Lung (tissue), 12 donors: ENCODE results near the gene SIAH1. TPM values are rescaled to one million over a fixed set of nuclear protein-coding genes. Genes with fewer than 3 reads are reported as not detected.
"Not testable (repeated sequence)": the region's sequence is repeated elsewhere in the genome, so short reads cannot be mapped to it uniquely, and the experiment has no call there.

Source experiments
- ATAC-seq: fragments of 200-7000 bp; cut with Tn5 transposase; one replicate; pipeline ENCODE4 v1.9.1; 2020; ENCODE audit warnings: moderate number of reproducible peaks; ENCODE audit not compliant: insufficient read depth, low FRiP score
- DNase-seq, 3 donors: peaks; one replicate each; pipeline ENCODE4 v3.0.0-alpha.2; 2013 to 2017
- H3K27ac ChIP-seq, 2 donors: one replicate each; pipeline ENCODE4 v1.5.1; 2013; ENCODE audit warnings: mild to moderate bottlenecking in 2 of 2, moderate library complexity in 2 of 2, control low read depth in 1 of 2, inconsistent platforms in 1 of 2, low read depth in 1 of 2, low read length in 1 of 2
- H3K27me3 ChIP-seq, 3 donors: one replicate each; pipeline ENCODE4 v1.5.1; 2013; ENCODE audit warnings: low read length in 2 of 3; ENCODE audit not compliant: control insufficient read depth in 3 of 3, insufficient read depth in 3 of 3
- H3K36me3 ChIP-seq, 4 donors: one replicate each; pipeline ENCODE4 v1.5.1; 2013; ENCODE audit warnings: low read length in 4 of 4, mild to moderate bottlenecking in 1 of 4, moderate library complexity in 1 of 4; ENCODE audit not compliant: control insufficient read depth in 4 of 4, insufficient read depth in 4 of 4
- H3K4me1 ChIP-seq, 5 donors: one replicate each; pipeline ENCODE4 v1.5.1; 2013; ENCODE audit warnings: low read length in 5 of 5, mild to moderate bottlenecking in 2 of 5, moderate library complexity in 1 of 5; ENCODE audit not compliant: control insufficient read depth in 5 of 5, insufficient read depth in 5 of 5
- H3K4me3 ChIP-seq: one replicate; pipeline ENCODE4 v1.5.1; 2013; ENCODE audit warnings: mild to moderate bottlenecking, control low read depth, moderate library complexity
- H3K9ac ChIP-seq, 2 donors: one replicate each; pipeline ENCODE4 v1.5.1; 2013; ENCODE audit warnings: low read length in 2 of 2, control low read depth in 1 of 2; ENCODE audit not compliant: insufficient read depth in 1 of 2
- H3K9me3 ChIP-seq, 4 donors: one replicate each; pipeline ENCODE4 v1.5.1; 2013; ENCODE audit warnings: low read length in 3 of 4, mild to moderate bottlenecking in 1 of 4, moderate library complexity in 1 of 4; ENCODE audit not compliant: control insufficient read depth in 4 of 4, insufficient read depth in 3 of 4
- CTCF ChIP-seq: IDR thresholded peaks from 2 replicates; pipeline ENCODE4 v1.5.1; 2012; ENCODE audit warnings: mild to moderate bottlenecking; ENCODE audit errors: control extremely low read depth, extremely low read depth
- WGBS, 2 donors: extraction: QIAGEN DNeasy Blood & Tissue Kit; methylation state at CpG; one replicate each; pipeline ENCODE4 v1.1.7; 2013; 5-methylcytosine and 5-hydroxymethylcytosine counted together
- polyA plus RNA-seq, 2 donors: library from polyadenylated mRNA; stranded (reverse); fragments of 200-250 nt; gene quantifications; one replicate each; pipeline ENCODE4 v1.2.1, GENCODE V29; 2013
- total RNA-seq, 2 donors: library from RNA; depleted of rRNA in 1 of 2; stranded (reverse); fragments of >200 nt in 1 of 2; gene quantifications; one replicate each; pipeline ENCODE4 v1.2.1, GENCODE V29; 2014 to 2021
- donor health status: control.
- donor health status: control.
- donor health status: Bipolar disorder and iron deficiency.
- donor health status: healthy.
- donor health status: DM: yes; HTN: yes; CAD: no.

The SIAH1 gene
- total and polyA plus RNA-seq, 4 donors = 15.6 to 53.2 (median 19.2) TPM

- TF ChIP-seq CTCF = no peak
- WGBS, 2 donors = 95% methylated on average over 7 of the region's 7 CpGs
- ATAC-seq = no peak
Measured at GRCh38 chr16:48408688-48409087, 23.5 kb upstream of the SIAH1 start.

GRCh38 chr16:48405907-48406306 is 20.7 kb upstream of the SIAH1 start:
- H3K4me3 ChIP-seq = no peak overlapping the region
- no peaks in the 10 kb centered on the region for H3K9me3 ChIP-seq
- no peak overlapping the region for H3K9ac ChIP-seq
- no peak overlapping the region for H3K27ac ChIP-seq
- no peaks in the 10 kb centered on the region for H3K36me3 ChIP-seq
- TF ChIP-seq CTCF = no peak
- DNase-seq = no peak
- WGBS, 2 donors = 91 to 92% methylated on average over 4 of the region's 4 CpGs
- H3K27me3 ChIP-seq = no peaks in the 10 kb centered on the region
- peaks cover 0 to 10% (median 0%) of the 10 kb centered on the region in 5 donors for H3K4me1 ChIP-seq
- ATAC-seq = no peak

More at GRCh38 chr16:48408688-48409087, 23.5 kb upstream of the SIAH1 start:
- DNase-seq = peak; percentile 23 to 61 (median 24)
- Histone ChIP-seq H3K36me3 (no peaks in the 10 kb centered on the region), H3K9ac (no peak overlapping the region), H3K27me3 (no peaks in the 10 kb centered on the region), H3K9me3 (no peaks in the 10 kb centered on the region), H3K4me3 (no peak overlapping the region), H3K4me1 (peaks cover 0 to 10% (median 0%) of the 10 kb centered on the region in 5 donors), H3K27ac (no peak overlapping the region)

- DNase-seq = no peak
- no peak overlapping the region for H3K4me3 ChIP-seq
- no peak for TF ChIP-seq CTCF
- ATAC-seq = no peak
- H3K9ac ChIP-seq = no peak overlapping the region
- 96 to 100% methylated on average over 1 of the region's 1 CpG for WGBS, 2 donors
- peaks cover 0 to 6% (median 2%) of the 10 kb centered on the region in 5 donors for H3K4me1 ChIP-seq
- H3K27ac ChIP-seq = no peak overlapping the region
- H3K36me3 ChIP-seq = no peaks in the 10 kb centered on the region
- H3K27me3 ChIP-seq = no peaks in the 10 kb centered on the region
- H3K9me3 ChIP-seq = no peaks in the 10 kb centered on the region
Measured at GRCh38 chr16:48405153-48405552, 19.9 kb upstream of the SIAH1 start.

- not testable (repeated sequence) for H3K4me3 ChIP-seq, H3K9ac ChIP-seq, H3K9me3 ChIP-seq, H3K36me3 ChIP-seq, H3K27me3 ChIP-seq, H3K27ac ChIP-seq, ATAC-seq, DNase-seq, H3K4me1 ChIP-seq
- 72 to 90% methylated on average over 8 of the region's 8 CpGs for WGBS, 2 donors
Measured at GRCh38 chr16:48402547-48402946, 17.3 kb upstream of the SIAH1 start.
